Loucy (cell line): ENCODE measurements around the gene MPRIP.

Experiments
- CTCF ChIP-seq: fragments of 200-600 bp; sonication (generic); conservative IDR thresholded peaks from 2 replicates; pipeline ENCODE4 v1.5.1; 2014; ENCODE audit warnings: mild to moderate bottlenecking, antibody characterized with exemption, low read length
- EZH2phosphoT487 ChIP-seq: fragments of 200-600 bp; IDR thresholded peaks from 2 replicates; pipeline ENCODE4 v1.6.1; 2018; ENCODE audit warnings: antibody characterized with exemption, mild to moderate bottlenecking, moderate library complexity, borderline replicate concordance

GRCh38 chr17:17201271-17201670 is 159.0 kb downstream of the MPRIP start:
- no peak for TF ChIP-seq CTCF
- TF ChIP-seq EZH2phosphoT487 = no peak
